ENCODE data around the gene KIF26B. TPM values are rescaled to one million over a fixed set of nuclear protein-coding genes. Genes with fewer than 3 reads are reported as not detected.

The KIF26B gene
- total RNA-seq, 1 donor from 2014 or later, result 5.1 TPM

- H3K9me3 Mint-ChIP-seq (ENCODE audit: low read depth), result peaks cover 3% of the 10 kb centered on the region
- no peak overlapping the region for H3K4me3 Mint-ChIP-seq (ENCODE audit: low read depth)
- H3K36me3 Mint-ChIP-seq (ENCODE audit: insufficient read depth), result no peaks in the 10 kb centered on the region
- H3K4me1 Mint-ChIP-seq (ENCODE audit: low read depth), result peaks cover 8% of the 10 kb centered on the region
- peaks cover under 1% of the 10 kb centered on the region for H3K27me3 Mint-ChIP-seq
- DNase-seq (ENCODE audit: low spot score, unreplicated experiment), result no peak
- no peak for TF ChIP-seq CTCF (IDR thresholded peaks at IDR 0.05; ENCODE audit: unreplicated experiment)
- no peak overlapping the region for H3K27ac Mint-ChIP-seq
Observed at GRCh38 chr1:245677461-245678240, 522.9 kb downstream of the KIF26B start.

GRCh38 chr1:245678860-245679411 lies 524.2 kb downstream of the KIF26B start:
- Mint-ChIP-seq H3K4me3 (ENCODE audit: low read depth) (no peak overlapping the region), H3K36me3 (ENCODE audit: insufficient read depth) (no peaks in the 10 kb centered on the region), H3K9me3 (ENCODE audit: low read depth) (peaks cover 3% of the 10 kb centered on the region), H3K4me1 (ENCODE audit: low read depth) (peaks cover 5% of the 10 kb centered on the region), H3K27ac (no peak overlapping the region), H3K27me3 (peaks cover 3% of the 10 kb centered on the region)
- no peak for TF ChIP-seq CTCF (IDR thresholded peaks at IDR 0.05; ENCODE audit: unreplicated experiment)
- no peak for DNase-seq (ENCODE audit: low spot score, unreplicated experiment)

- Mint-ChIP-seq H3K9me3 (ENCODE audit: low read depth) (peaks cover 3% of the 10 kb centered on the region), H3K27ac (no peak overlapping the region), H3K4me3 (ENCODE audit: low read depth) (no peak overlapping the region), H3K4me1 (ENCODE audit: low read depth) (peaks cover 3% of the 10 kb centered on the region), H3K27me3 (peaks cover 3% of the 10 kb centered on the region), H3K36me3 (ENCODE audit: insufficient read depth) (no peaks in the 10 kb centered on the region)
- no peak for DNase-seq (ENCODE audit: low spot score, unreplicated experiment)
- TF ChIP-seq CTCF (IDR thresholded peaks at IDR 0.05; ENCODE audit: unreplicated experiment), result no peak
Observed at GRCh38 chr1:245679821-245680780, 525.3 kb downstream of the KIF26B start.

- no peak for DNase-seq (ENCODE audit: low spot score, unreplicated experiment)
- no peak overlapping the region for H3K4me3 Mint-ChIP-seq (ENCODE audit: low read depth)
- H3K9me3 Mint-ChIP-seq (ENCODE audit: low read depth), result peaks cover 3% of the 10 kb centered on the region
- H3K27ac Mint-ChIP-seq, result no peak overlapping the region
- H3K4me1 Mint-ChIP-seq (ENCODE audit: low read depth), result peaks cover 6% of the 10 kb centered on the region
- peaks cover 1% of the 10 kb centered on the region for H3K36me3 Mint-ChIP-seq (ENCODE audit: insufficient read depth)
- H3K27me3 Mint-ChIP-seq, result peaks cover 7% of the 10 kb centered on the region
- no peak for TF ChIP-seq CTCF (IDR thresholded peaks at IDR 0.05; ENCODE audit: unreplicated experiment)
Observed at GRCh38 chr1:245682638-245683628, 528.1 kb downstream of the KIF26B start.

Data from progenitor cell of endocrine pancreas (in vitro differentiated cells).